SK-N-SH (cell line): ENCODE measurements around the gene NYAP2. TPM values are rescaled to one million over a fixed set of nuclear protein-coding genes. Genes with fewer than 3 reads are reported as not detected.

Experiments used
- CTCF ChIA-PET: fragments of 300-600, 350-600 bp; formaldehyde crosslinking; extraction: SDS; loops from one replicate; lab custom pipeline; 2021; lab: Yijun Ruan, JAX
- POLR2A ChIA-PET: fragments of 350-600 bp; sonication (Branson Sonifier 250); formaldehyde crosslinking; extraction: SDS; loops from one replicate; lab custom pipeline; 2020; ENCODE audit warnings: antibody characterized with exemption, inconsistent platforms; lab: Yijun Ruan, JAX
- DNase-seq: peaks from one replicate; pipeline ENCODE4 v3.0.0; 2012
- H2AFZ ChIP-seq: fragments of 200-600 bp; sonication (generic); 2 replicates; pipeline ENCODE4 v1.8.1; 2016; ENCODE audit warnings: antibody characterized with exemption, mild to moderate bottlenecking, low read depth
- H3F3A ChIP-seq: fragments of 200-600 bp; sonication (generic); replicated peaks from 2 replicates; pipeline ENCODE3; 2016; ENCODE audit warnings: antibody characterized with exemption, mild to moderate bottlenecking; ENCODE audit not compliant: insufficient read depth
- H3K27ac ChIP-seq, 2 experiments: fragments of 200-500 bp in 1 of 2; fragments of 200-600 bp in 1 of 2; sonication (Bioruptor generic) in 1 of 2; sonication (generic), shearing (Covaris generic) in 1 of 2; 2 replicates each; pipeline versions ENCODE4 v1.5.1 to v1.6.1; 2014 to 2016; ENCODE audit warnings: low read depth in 2 of 2, inconsistent platforms in 1 of 2, low read length in 1 of 2, mild to moderate bottlenecking in 1 of 2, mixed read lengths in 1 of 2
- H3K27me3 ChIP-seq: fragments of 200-600 bp; sonication (generic), shearing (Covaris generic); 2 replicates; pipeline ENCODE4 v1.6.1; 2016; ENCODE audit warnings: mixed run types; ENCODE audit not compliant: insufficient read depth
- H3K36me3 ChIP-seq, 2 experiments: fragments of 200-500 bp in 1 of 2; fragments of 200-600 bp in 1 of 2; sonication (Bioruptor generic) in 1 of 2; sonication (generic) in 1 of 2; replicated peaks in 1 of 2; 2 replicates each; pipeline versions ENCODE3 to v1.5.1; 2014 to 2016; ENCODE audit warnings: low read length in 1 of 2, mild to moderate bottlenecking in 1 of 2; ENCODE audit not compliant: insufficient read depth in 2 of 2, control insufficient read depth in 1 of 2
- H3K4me1 ChIP-seq, 2 experiments: fragments of 200-500 bp in 1 of 2; fragments of 200-600 bp in 1 of 2; sonication (Bioruptor generic) in 1 of 2; sonication (generic), shearing (Covaris generic) in 1 of 2; 2 replicates each; pipeline versions ENCODE4 v1.5.1 to v1.6.1; 2014 to 2016; ENCODE audit warnings: low read depth in 1 of 2, low read length in 1 of 2, mixed run types in 1 of 2; ENCODE audit not compliant: insufficient read depth in 2 of 2, control insufficient read depth in 1 of 2
- H3K4me2 ChIP-seq: fragments of 200-600 bp; sonication (generic), shearing (Covaris generic); 2 replicates; pipeline ENCODE4 v1.6.1; 2017; ENCODE audit warnings: mixed run types
- H3K4me3 ChIP-seq, 2 experiments: fragments of 200-500 bp in 1 of 2; fragments of 200-600 bp in 1 of 2; sonication (Bioruptor generic) in 1 of 2; sonication (generic), shearing (Covaris generic) in 1 of 2; 2 replicates each; pipeline versions ENCODE4 v1.5.1 to v1.8.1; 2014 to 2016; ENCODE audit warnings: low read depth in 2 of 2, inconsistent platforms in 1 of 2, low read length in 1 of 2, mild to moderate bottlenecking in 1 of 2, mixed read lengths in 1 of 2, moderate library complexity in 1 of 2
- H3K79me2 ChIP-seq: fragments of 200-600 bp; sonication (generic); 2 replicates; pipeline ENCODE4 v1.8.1; 2017; ENCODE audit warnings: mild to moderate bottlenecking; ENCODE audit not compliant: insufficient read depth
- H3K9ac ChIP-seq: fragments of 200-600 bp; sonication (generic); 2 replicates; pipeline ENCODE4 v1.6.1; 2017; ENCODE audit warnings: mixed run types
- H3K9me2 ChIP-seq: fragments of 200-600 bp; sonication (generic); 2 replicates; pipeline ENCODE4 v1.6.1; 2017; ENCODE audit warnings: mixed run types
- H3K9me3 ChIP-seq: fragments of 200-600 bp; sonication (generic); 2 replicates; pipeline ENCODE4 v1.6.1; 2017; ENCODE audit warnings: mixed run types, mild to moderate bottlenecking, moderate library complexity
- H4K20me1 ChIP-seq: fragments of 200-600 bp; sonication (generic); 2 replicates; pipeline ENCODE4 v1.6.1; 2017; ENCODE audit warnings: mild to moderate bottlenecking, mixed run types; ENCODE audit not compliant: insufficient read depth
- CHD2 ChIP-seq: fragments of 150-350 bp; IDR thresholded peaks from 2 replicates; pipeline ENCODE4 v1.6.1; 2018; ENCODE audit warnings: low read length; ENCODE audit not compliant: partially characterized antibody
- ELF1 ChIP-seq: IDR thresholded peaks from 2 replicates; pipeline ENCODE4 v1.4.0; 2012
- FOXM1 ChIP-seq: IDR thresholded peaks from 2 replicates; pipeline ENCODE4 v1.4.0; 2012; ENCODE audit warnings: low read depth, mild to moderate bottlenecking
- GATA2 ChIP-seq: sonication (generic); formaldehyde crosslinking; IDR thresholded peaks from 2 replicates; pipeline ENCODE4 v1.5.0; 2020; ENCODE audit warnings: mild to moderate bottlenecking, missing genetic modification reagents
- IRF3 ChIP-seq: fragments of 150-350 bp; IDR thresholded peaks from 2 replicates; pipeline ENCODE4 v1.6.1; 2016; ENCODE audit warnings: mild to moderate bottlenecking, low read depth, low read length
- JUND ChIP-seq: IDR thresholded peaks from 2 replicates; pipeline ENCODE4 v1.4.0; 2012
- PBX3 ChIP-seq: IDR thresholded peaks from 2 replicates; pipeline ENCODE4; 2012
- POLR2AphosphoS5 ChIP-seq: IDR thresholded peaks from 2 replicates; pipeline ENCODE4 v1.6.1; 2012; ENCODE audit warnings: low read depth, low read length
- REST ChIP-seq: IDR thresholded peaks from 2 replicates; pipeline ENCODE4 v1.6.1; 2012; ENCODE audit warnings: mild to moderate bottlenecking, low read depth, low read length, moderate library complexity
- SIN3A ChIP-seq: IDR thresholded peaks from 2 replicates; pipeline ENCODE4 v1.6.1; 2012; ENCODE audit warnings: low read depth, mild to moderate bottlenecking, low read length, moderate library complexity, borderline replicate concordance
- TEAD4 ChIP-seq: IDR thresholded peaks from 2 replicates; pipeline ENCODE4 v1.4.0; 2012; ENCODE audit warnings: mild to moderate bottlenecking, borderline replicate concordance; ENCODE audit not compliant: insufficient read depth
- USF2 ChIP-seq: fragments of 150-350 bp; IDR thresholded peaks from 2 replicates; pipeline ENCODE4 v1.6.1; 2017; ENCODE audit warnings: antibody characterized with exemption, low read length, low read depth, borderline replicate concordance
- YY1 ChIP-seq: IDR thresholded peaks from 2 replicates; pipeline ENCODE4 v1.4.0; 2012; ENCODE audit warnings: low read depth, mild to moderate bottlenecking
- WGBS: methylation state at CpG from one replicate; pipeline ENCODE4 v1.1.6; 2017; ENCODE audit warnings: low lambda C conversion rate; 5-methylcytosine and 5-hydroxymethylcytosine counted together
- polyA plus RNA-seq, 3 experiments: library from polyadenylated mRNA; depleted of rRNA; stranded (reverse); fragments of >200 nt; gene quantifications; 2 replicates each; pipeline ENCODE4 v1.2.3, GENCODE V29; 2012
- TF ChIP-seq, protein P1 (sequence below): IDR thresholded peaks from 2 replicates; pipeline ENCODE4 v1.4.0; 2012; ENCODE audit warnings: low read depth
- TF ChIP-seq, protein P2 (sequence below): IDR thresholded peaks from 2 replicates; pipeline ENCODE4 v1.4.0; 2012; ENCODE audit warnings: low read depth, borderline replicate concordance

NYAP2 gene
- polyA plus RNA-seq, 1 of the 3 experiments (the other 2 are of a cell fraction), result not detected

GRCh38 chr2:225510796-225511195 lies 111.3 kb downstream of the NYAP2 start:
- Histone ChIP-seq H3K36me3 (no peaks in the 10 kb centered on the region), H3F3A (no peaks in the 10 kb centered on the region), H4K20me1 (no peaks in the 10 kb centered on the region), H3K4me3 (no peak overlapping the region), H3K9me3 (no peaks in the 10 kb centered on the region), H3K9me2 (no peaks in the 10 kb centered on the region), H3K79me2 (no peaks in the 10 kb centered on the region), H3K27ac (no peak overlapping the region), H2AFZ (no peak overlapping the region), H3K9ac (no peak overlapping the region), H3K27me3 (no peaks in the 10 kb centered on the region), H3K4me1 (peaks cover 0 to under 1% of the 10 kb centered on the region in 2 experiments; a peak in 1 of 4 replicates), H3K4me2 (no peak overlapping the region)
- DNase-seq, result no peak
- TF ChIP-seq, protein P1, sequence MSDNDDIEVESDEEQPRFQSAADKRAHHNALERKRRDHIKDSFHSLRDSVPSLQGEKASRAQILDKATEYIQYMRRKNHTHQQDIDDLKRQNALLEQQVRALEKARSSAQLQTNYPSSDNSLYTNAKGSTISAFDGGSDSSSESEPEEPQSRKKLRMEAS, result no peak
- TF ChIP-seq FOXM1 (no peak), ELF1 (no peak), USF2 (no peak), JUND (no peak), GATA2 (CRISPR knock-in tag) (0 out of 2 replicates have a peak, but pooled peaks have one; percentile 25), PBX3 (no peak), POLR2AphosphoS5 (no peak)
- 33% methylated on average over 1 of the region's 1 CpG for WGBS
- CTCF ChIA-PET, result interaction anchor here (0.6 to 1.2 kb wide), 2 partner anchors 24 to 103 kb away, joined by 3 read pairs; no protein-coding TSS in a partner anchor
- POLR2A ChIA-PET, result no interaction called here

DNA sequence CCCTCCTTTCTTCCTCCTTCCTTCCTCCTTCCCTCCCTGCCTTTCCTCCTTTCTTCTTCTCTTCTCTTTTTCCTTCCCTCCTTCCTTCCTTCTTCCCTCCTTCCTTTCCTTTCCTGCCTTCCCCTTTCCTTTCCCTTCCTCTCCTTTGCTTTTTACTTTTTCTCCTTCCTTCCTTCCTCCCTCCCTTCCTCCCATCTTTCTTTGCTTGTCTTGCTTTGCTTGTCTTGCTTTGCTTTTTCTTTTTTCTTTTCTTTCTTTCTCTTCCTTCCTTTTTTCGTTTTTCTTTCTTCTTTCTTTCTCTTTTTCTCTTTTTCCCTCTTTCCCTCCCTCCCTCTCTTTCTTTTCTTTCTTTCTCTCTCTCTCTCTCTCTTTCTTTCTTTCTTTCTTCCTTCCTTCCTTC lies 113.0 kb downstream of the NYAP2 start:
- H3K9me3 ChIP-seq, result no peaks in the 10 kb centered on the region
- WGBS, result 3% methylated on average over 1 of the region's 1 CpG
- DNase-seq, result no peak
- no peak overlapping the region for H3K27ac ChIP-seq
- POLR2A ChIA-PET, result no interaction called here
- H3F3A ChIP-seq, result no peaks in the 10 kb centered on the region
- H3K9me2 ChIP-seq, result no peaks in the 10 kb centered on the region
- no peaks in the 10 kb centered on the region for H3K4me1 ChIP-seq
- no peak overlapping the region for H3K9ac ChIP-seq
- H3K4me2 ChIP-seq, result no peak overlapping the region
- H3K36me3 ChIP-seq, result no peaks in the 10 kb centered on the region
- H3K79me2 ChIP-seq, result no peaks in the 10 kb centered on the region
- no peak overlapping the region for H3K4me3 ChIP-seq
- no peak for TF ChIP-seq IRF3
- TF ChIP-seq YY1, result no peak
- TF ChIP-seq, protein P1, result no peak
- TF ChIP-seq SIN3A, result no peak
- TF ChIP-seq, protein P2, sequence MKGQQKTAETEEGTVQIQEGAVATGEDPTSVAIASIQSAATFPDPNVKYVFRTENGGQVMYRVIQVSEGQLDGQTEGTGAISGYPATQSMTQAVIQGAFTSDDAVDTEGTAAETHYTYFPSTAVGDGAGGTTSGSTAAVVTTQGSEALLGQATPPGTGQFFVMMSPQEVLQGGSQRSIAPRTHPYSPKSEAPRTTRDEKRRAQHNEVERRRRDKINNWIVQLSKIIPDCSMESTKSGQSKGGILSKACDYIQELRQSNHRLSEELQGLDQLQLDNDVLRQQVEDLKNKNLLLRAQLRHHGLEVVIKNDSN, result no peak
- no peak for TF ChIP-seq TEAD4
- TF ChIP-seq CHD2, result no peak
- TF ChIP-seq REST, result no peak
- TF ChIP-seq, all 33 proteins: peak for 0
- Histone ChIP-seq H2AFZ (no peak overlapping the region), H4K20me1 (no peaks in the 10 kb centered on the region), H3K27me3 (no peaks in the 10 kb centered on the region)
- CTCF ChIA-PET, result no interaction called here
